DMS153 treated with DMSO at 0.1 percent for 48 hours (cell line): ENCODE measurements around the gene UNC93A.
"Not testable (repeated sequence)": the region's sequence is repeated elsewhere in the genome, so short reads cannot be mapped to it uniquely, and the experiment has no call there.

Experiments
- DNase-seq: peaks from one replicate; lab custom pipeline; 2025; ENCODE audit not compliant: unreplicated experiment; lab: John Stamatoyannopoulos, UW

UNC93A gene

DNA sequence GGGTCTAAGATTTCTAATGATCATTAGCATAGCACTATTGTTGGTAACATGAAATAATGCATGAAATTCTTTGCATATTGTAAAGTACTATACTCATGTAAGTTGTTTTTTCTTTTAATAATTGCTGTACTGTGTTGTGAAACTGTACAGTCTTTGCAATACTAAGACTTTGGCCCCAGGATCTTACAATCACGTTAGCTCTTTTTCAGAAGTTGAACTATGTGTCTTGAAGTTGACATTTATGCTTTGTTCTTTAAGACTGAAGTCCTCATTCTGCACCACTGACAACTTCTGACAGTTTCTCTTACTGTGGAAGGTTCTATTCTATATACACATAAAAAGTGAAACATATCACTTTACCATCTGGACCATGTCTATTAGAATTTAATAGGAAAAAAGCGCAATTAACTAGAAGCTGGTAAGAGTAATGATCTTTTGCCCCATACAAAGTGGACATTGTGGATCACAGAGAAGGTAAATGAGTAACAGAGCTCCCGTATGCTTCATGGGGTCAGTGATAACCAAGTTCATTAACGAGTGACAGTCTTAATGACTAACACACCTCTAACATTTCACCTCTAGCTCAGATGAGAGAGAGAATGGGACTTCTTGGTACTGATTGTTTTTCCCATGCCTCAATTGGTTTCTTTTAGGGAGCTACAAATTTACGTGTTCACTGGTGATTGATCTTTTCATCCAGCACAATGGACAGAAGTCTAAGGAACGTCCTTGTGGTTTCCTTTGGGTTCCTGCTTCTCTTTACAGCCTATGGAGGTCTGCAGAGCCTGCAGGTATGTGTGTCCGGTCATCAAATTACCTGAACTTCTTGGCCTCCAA, at the start of gene UNC93A:
TSS of gene UNC93A (plus strand) at position 530 of the 837 bp plus-strand sequence. CDS start at position 705, 175 bp downstream.
- no peak for DNase-seq

DNA sequence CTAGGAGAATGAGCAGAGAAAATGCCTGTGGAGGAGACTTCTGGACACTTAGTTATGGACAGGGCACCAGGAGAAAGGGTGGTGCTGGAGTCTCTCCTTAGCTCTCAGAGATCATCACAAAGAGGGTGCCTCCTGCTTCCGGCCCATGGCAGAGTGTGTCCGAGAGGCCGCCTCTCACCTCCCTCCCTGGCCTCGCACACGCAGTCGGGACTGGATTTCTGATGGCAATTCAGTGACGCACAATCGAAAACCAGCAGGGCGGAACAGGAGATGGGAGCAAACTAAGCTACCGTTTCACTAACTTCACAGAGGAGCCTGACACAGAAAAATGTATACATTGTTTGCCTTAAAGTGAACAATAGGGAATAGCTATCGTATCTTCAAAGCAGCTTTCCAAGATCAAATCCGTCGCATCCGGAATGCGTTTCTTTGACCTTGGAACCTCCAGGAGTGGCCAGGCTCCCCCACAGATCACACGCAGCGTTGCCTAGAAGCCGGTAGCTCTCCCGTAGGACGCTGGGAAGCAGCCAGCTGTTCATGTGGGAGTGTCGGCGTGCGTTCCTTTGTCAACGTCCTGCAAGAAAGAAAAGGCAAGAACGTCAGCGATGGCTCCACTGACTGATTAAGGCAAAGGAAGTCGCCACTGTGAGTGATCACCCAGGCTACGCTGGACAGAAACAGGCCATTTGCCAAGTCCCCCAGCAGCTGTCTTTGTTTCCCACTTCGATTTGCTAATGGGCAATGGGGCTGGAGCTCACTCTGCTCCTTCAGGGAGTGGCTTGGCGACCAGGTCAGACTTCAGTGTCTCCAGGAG, 49.6 kb upstream of the UNC93A start:
- not testable (repeated sequence) for DNase-seq

DNA sequence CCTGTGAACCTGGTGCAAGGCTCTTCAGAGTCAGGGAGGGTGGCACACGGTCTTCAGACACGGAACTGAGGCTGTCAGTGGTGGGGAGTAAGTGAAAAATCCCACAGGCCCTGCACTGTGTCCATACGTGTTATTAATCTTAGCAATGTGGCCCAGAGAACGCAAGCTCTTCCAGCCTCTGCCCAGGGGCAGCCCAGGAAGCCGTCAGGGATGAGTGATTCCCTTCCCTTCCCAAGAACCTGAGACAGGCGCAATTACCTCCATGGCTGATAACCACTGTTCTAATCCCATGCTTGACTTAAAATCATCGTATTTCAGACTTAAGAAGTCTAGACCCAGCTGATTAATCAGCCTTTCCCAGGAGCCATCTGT, 49.0 kb upstream of the UNC93A start:
- not testable (repeated sequence) for DNase-seq

DNA sequence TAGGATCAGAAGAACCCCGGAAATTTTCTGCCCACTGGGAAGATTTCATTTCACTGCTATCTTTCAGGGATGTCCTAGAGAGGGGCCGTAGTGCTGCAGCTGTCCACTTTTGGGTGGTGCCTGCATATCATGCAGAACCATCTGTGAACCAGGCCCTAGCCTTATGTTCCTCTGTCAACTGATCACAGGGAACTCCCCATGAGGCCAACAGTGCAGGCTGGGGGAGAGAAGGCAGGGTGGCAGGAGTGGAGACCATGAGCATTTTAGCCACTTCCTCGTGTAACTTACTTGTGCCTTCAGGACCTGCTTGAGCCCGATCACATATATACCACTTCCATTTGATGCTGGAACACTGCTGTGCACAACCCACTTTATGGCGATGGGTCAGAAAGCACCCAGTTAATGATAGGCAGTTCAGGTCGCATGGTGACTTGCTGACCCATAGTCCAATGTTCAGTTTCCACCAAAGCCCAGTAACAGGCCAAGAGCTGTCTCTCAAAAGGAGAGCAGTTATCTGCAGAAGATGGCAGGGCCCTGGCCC, 48.5 kb upstream of the UNC93A start:
- not testable (repeated sequence) for DNase-seq

DNA sequence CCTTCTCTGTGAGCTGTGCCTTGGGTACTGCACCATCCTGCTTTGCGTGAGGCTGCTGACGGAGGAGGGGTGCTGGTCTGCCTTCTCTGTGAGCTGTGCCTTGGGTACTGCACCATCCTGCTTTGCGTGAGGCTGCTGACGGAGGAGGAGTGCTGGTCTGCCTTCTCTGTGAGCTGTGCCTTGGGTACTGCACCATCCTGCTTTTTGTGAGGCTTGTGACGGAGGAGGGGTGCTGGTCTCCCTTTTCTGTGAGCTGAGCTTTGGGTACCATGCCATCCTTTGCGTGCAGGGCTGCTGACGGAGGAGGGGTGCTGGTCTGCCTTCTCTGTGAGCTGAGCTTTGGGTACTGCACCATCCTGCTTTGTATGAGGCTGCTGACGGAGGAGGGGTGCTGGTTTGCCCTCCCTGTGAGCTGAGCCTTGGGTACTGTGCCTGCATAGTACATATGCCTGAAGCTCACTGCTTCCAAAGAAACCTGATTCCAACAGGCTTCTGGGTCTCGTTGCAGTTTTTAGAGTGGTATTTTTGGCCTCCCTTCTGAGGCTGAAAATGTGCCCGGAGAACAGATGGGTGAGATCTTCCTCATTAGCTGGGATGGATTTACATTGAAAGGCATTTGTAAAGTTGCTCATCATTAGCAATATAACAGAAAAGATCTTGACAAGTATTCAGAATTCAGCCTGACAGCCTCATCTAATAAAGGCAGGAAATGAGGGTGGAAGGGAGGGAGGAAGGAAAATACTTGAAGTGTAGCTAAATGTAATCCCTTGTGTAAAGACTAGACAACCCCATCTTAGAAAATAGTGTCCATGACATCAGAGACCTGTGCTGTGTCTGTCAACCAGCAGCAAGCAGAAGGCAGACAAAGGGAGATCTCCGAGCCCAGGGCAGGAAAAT, 46.8 kb upstream of the UNC93A start:
- DNase-seq = no peak

DNA sequence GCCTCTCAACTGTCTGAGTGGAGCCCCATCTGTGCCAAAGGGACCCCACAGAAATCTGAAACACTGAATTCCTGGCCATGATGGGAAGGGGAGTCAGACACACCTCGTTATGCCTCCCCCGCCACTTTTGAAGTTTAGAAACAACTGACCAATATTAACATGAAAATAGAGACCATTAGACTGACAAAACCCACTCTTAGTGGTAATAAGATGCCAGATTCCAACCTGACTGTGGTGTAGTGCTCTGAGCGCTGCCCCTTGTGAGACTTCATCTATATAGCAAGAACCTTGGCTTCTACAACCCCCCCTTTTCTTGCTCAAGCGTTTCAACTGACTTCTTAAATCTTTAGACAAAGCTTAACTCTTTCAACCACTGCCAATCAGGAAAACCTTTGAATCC, 46.1 kb upstream of the UNC93A start:
- DNase-seq = no peak

DNA sequence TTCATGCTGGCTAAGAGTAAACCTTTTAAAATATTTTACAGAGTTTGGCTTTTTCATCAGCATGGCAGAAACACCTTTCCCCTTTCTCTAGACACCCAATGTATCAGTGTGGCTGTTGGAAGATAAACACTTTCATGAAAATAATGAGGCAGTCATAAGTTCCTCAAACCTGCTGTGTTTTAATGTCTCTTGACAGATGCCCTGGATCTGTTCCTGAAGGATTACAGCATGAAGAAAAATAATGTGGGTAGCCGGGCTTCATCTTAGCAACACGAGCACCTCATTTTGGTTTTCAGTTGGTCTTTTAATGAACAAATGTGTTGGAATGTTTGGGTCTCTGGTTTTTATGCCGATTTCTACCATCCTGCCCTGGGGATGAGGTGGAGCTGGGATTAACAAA, 45.5 kb upstream of the UNC93A start:
- DNase-seq = no peak

DNA sequence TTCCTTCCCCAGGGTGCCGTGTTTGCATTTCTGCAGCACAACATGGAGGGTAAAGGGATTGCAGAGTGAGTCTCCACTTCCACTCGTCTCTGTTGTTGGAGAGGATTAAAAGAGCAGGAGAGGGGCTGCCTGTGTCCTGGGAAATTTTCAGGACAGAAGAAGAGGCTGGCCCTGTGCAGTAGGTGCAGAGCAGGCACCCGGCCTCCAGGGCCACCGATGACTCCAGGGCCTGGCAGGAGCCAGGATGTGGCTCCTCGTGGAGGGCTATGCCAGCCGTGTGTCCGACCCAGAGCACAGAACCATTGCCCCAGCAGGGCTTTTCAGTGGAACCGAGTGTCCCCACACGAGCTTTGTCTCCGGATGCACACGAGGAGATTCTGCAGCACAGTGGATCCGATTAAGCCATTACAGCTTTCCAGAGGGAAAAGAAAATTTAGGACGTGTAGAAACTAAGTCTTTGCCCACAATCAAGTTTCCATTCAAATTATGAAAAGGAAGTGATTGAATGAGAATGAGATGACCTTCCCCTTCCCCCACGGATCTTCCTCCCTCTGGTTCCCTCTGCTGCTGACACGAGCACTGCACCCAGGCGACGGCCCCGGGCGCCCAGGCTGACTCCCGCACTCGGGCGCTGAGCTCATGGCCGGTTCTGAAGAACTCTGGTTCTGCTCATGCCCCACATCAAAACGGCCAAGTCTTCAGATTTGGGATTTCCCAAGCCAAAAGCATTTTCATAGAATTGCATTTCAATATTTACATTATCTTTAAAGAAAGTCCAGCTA, 43.1 kb upstream of the UNC93A start:
- DNase-seq = no peak

DNA sequence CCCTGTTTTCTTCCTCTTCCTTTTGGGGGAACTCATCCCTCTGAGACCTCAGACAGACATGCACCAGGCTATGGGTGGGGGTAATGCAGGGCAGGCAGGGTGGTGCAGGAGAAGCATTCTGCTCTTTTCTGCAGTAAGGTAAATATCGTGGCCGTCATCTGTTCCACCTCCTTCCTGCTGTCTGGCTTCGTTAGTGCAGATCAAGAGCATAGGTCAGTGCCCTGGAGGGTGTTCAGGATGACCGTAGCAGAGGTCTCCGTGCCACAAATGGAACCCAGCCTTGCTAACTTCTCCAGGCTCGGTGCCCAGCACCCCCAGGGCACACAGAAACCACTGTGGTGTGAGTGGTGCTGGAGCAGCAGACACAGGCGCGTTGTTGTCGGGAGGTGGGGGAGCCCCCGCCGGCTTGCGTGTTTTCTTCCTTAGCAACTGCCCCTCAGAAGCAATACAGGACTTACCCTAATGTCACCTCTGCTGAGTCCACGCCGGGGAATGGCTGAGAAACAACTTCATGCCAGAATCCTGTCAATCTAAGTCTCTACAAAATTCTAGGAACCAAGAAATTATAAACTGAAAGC, 42.1 kb upstream of the UNC93A start:
- not testable (repeated sequence) for DNase-seq

DNA sequence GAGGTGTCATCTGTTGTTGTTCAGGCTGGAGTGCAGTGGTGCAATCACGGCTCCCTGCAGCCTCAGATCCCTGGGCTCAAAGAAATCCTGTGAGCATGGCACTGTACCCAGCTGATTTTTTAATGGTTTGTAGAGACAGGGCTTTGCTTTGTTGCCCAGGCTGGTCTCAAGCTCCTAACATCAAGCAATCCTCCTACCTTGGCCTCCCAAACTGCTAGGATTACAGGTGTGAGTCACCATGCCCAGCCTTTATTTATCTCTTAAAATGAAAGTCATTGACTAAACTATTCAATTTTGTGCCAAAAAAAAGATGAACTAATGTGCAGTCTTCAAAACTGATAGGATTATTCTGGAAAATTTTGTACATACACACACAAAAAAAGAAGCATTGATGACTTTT, 38.8 kb upstream of the UNC93A start:
- no peak for DNase-seq

DNA sequence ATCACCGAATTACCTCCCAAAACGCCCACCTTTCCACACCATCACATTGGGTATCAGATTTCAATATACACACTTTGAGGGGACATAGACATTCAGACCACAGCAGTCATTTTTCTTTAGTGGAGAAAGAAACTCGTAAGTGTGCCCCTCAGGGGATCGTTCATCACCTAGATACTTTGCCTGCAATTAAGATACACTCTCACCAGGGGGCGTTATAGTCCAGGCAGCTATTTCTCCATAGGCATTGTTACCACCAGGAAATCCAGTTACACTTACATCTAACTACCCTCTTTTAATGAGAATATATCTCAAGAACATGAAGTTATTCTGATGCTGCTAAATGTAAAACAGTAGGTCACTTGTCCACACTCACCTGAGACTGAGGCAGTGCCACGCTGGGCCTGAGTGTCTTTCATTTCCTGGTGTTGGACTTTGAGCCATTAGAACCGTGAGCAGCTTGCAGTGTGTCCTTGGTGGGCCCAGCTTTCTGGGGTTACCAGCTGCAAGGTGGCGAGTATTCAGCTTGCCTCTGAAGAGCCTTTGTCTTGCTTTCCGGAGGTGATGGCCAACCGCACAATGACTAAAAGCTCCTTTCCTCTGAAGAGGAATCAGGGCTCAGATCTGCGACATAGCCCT, 35.1 kb upstream of the UNC93A start:
- DNase-seq = no peak

DNA sequence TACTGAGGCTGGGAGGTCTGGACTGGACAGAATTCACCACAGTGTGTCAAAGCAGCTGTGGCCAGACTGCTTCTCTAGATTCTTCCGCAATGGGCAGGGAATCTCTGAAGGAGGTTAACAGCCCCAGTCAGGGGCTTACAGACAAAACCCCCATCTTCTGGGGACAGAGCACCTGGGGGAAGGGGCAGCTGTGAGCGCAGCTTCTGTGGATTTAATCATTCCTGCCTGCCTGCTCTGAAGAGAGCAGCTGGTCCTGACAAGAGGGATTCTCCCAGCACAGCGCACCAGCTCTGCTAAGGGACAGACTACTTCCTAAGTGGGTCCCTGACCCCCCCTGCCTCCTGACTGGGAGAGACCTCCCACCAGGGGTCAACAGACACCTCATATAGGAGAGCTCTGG, 32.5 kb upstream of the UNC93A start:
- DNase-seq = no peak

DNA sequence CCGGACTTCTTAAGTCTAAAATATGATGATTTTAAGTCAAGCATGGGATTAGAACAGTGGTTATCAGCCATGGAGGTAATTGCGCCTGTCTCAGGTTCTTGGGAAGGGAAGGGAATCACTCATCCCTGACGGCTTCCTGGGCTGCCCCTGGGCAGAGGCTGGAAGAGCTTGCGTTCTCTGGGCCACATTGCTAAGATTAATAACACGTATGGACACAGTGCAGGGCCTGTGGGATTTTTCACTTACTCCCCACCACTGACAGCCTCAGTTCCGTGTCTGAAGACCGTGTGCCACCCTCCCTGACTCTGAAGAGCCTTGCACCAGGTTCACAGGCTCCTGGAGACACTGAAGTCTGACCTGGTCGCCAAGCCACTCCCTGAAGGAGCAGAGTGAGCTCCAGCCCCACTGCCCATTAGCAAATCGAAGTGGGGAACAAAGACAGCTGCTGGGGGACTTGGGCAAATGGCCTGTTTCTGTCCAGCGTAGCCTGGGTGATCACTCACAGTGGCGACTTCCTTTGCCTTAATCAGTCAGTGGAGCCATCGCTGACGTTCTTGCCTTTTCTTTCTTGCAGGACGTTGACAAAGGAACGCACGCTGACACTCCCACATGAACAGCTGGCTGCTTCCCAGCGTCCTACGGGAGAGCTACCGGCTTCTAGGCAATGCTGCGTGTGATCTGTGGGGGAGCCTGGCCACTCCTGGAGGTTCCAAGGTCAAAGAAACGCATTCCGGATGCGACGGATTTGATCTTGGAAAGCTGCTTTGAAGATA, 24.9 kb upstream of the UNC93A start:
- DNase-seq = not testable (repeated sequence)

DNA sequence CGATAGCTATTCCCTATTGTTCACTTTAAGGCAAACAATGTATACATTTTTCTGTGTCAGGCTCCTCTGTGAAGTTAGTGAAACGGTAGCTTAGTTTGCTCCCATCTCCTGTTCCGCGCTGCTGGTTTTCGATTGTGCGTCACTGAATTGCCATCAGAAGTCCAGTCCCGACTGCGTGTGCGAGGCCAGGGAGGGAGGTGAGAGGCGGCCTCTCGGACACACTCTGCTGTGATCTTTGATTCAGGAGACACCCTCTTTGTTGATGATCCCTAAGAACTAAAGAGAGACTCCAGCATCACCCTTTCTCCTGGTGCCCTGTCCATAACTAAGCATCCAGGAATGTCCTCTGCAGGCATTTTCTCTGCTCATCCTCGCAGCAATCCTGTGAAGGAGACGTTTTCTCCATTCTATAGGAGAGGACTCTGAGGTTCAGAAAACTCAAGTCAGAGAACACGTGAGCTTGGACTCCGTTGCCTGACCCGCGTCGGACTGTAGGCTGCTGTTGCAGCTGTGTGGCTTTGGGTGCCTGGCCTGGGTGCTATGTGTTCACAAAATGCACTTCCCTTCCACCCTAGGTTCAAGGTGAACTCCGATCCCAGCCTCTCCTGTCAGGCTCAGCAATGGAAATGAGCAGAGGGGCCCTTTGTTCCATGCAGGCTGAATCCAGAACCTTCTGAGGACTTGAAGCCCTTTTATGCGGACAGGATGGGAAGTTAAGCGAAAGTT, 24.1 kb upstream of the UNC93A start:
- no peak for DNase-seq

DNA sequence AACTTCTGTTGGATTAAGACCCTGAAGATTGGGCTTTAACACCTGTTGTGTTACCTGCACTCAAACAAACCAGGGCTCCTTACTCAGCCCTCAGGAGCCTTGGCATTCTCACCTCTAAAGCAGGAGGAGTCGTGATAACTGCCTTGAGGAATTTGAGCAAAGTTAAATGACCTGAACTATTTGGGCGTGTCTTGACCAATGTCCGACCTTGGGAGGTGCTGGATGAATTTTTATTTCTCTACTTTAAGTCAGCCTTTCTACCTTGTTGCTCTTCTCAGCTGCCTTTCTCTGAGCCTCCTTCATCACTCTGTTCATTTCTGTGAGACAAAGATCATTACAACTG, 23.6 kb upstream of the UNC93A start:
- DNase-seq = not testable (repeated sequence)

DNA sequence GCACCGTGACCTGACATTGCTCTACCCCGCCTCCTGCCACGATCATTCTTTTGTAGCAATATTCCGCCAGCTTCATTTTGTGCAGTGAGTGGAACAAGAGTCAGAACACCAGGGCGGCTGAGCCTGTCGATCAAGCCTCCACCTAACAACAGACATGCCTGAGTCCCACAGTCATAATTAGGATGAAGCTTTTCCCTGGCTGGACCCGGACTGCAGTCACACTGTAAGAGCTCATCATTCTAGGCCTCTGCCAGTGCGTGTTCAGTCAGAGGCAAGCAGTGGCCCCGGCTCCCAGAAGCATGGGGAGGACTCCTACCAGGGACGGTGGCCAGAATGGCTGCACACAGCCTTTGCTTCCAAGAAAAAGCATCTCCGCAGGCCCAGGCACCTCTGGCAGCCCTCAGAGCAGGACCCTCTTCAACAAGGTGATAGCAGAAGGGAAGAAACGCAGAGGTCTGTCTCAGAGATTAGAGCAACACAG, 23.2 kb upstream of the UNC93A start:
- no peak for DNase-seq

DNA sequence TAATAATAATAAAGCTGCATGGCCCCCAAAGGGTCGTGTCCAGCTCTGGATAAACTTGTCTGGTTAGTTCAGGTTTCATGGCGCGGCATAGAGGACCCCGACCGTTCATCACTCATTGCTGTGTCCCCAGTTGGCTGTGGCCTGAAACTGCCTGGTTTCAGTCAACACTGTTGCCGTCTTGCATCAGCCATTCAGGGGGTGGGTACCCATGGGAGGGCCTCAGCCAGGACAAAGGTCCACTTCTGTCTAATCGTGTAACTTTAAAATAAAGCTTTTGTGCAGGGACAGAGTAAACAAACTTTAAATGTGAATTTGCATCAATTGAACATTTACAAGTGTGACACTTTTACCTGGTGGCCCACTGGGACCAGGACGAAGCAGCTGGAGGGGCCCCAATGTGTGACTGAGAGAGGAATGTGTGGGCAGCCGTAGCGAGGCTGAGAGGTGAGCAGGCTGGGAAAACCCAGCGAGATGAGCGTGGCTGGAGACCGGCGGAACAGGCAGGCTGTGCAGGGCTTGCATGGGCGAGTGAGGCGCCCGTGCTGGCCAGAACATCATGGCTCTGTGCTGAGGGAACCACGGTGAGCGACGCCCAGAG, 22.3 kb upstream of the UNC93A start:
- DNase-seq = no peak
